Loucy (cell line): ENCODE data around the gene LMNTD2.

Experiments used
- CTCF ChIP-seq: fragments of 200-600 bp; sonication (generic); conservative IDR thresholded peaks from 2 replicates; pipeline ENCODE4 v1.5.1; 2014; ENCODE audit warnings: mild to moderate bottlenecking, antibody characterized with exemption, low read length
- EZH2phosphoT487 ChIP-seq: fragments of 200-600 bp; IDR thresholded peaks from 2 replicates; pipeline ENCODE4 v1.6.1; 2018; ENCODE audit warnings: antibody characterized with exemption, mild to moderate bottlenecking, moderate library complexity, borderline replicate concordance

- TF ChIP-seq CTCF (no peak), EZH2phosphoT487 (no peak)
These were observed 54.1 kb downstream of the LMNTD2 start for GRCh38 chr11:506238-506994.
